OCI-LY3 (cell line): ENCODE measurements around the gene KDM6A.

Source experiments
- CTCF ChIP-seq: fragments of 200-600, 300-600 bp; sonication (generic); IDR thresholded peaks from 2 replicates; pipeline ENCODE4 v1.5.1; 2014; ENCODE audit warnings: antibody characterized with exemption, low read length, low read depth
- EZH2phosphoT487 ChIP-seq: fragments of 200-600 bp; shearing (Covaris generic); IDR thresholded peaks from 2 replicates; pipeline ENCODE4 v1.6.1; 2018; ENCODE audit warnings: antibody characterized with exemption, mixed run types, low read depth

GRCh38 chrX:44906542-44906941 is 33.6 kb downstream of the KDM6A start:
- no peak for TF ChIP-seq CTCF
- no peak for TF ChIP-seq EZH2phosphoT487
